SK-N-SH (cell line): ENCODE measurements around the gene TAF1B. TPM values are rescaled to one million over a fixed set of nuclear protein-coding genes. Genes with fewer than 3 reads are reported as not detected.

ENCODE experiments used
- CTCF ChIA-PET: fragments of 300-600, 350-600 bp; formaldehyde crosslinking; extraction: SDS; loops from one replicate; lab custom pipeline; 2021; lab: Yijun Ruan, JAX
- POLR2A ChIA-PET: fragments of 350-600 bp; sonication (Branson Sonifier 250); formaldehyde crosslinking; extraction: SDS; loops from one replicate; lab custom pipeline; 2020; ENCODE audit warnings: antibody characterized with exemption, inconsistent platforms; lab: Yijun Ruan, JAX
- DNase-seq: peaks from one replicate; pipeline ENCODE4 v3.0.0; 2012
- H2AFZ ChIP-seq: fragments of 200-600 bp; sonication (generic); 2 replicates; pipeline ENCODE4 v1.8.1; 2016; ENCODE audit warnings: antibody characterized with exemption, mild to moderate bottlenecking, low read depth
- H3F3A ChIP-seq: fragments of 200-600 bp; sonication (generic); replicated peaks from 2 replicates; pipeline ENCODE3; 2016; ENCODE audit warnings: antibody characterized with exemption, mild to moderate bottlenecking; ENCODE audit not compliant: insufficient read depth
- H3K27ac ChIP-seq, 2 experiments: fragments of 200-500 bp in 1 of 2; fragments of 200-600 bp in 1 of 2; sonication (Bioruptor generic) in 1 of 2; sonication (generic), shearing (Covaris generic) in 1 of 2; 2 replicates each; pipeline versions ENCODE4 v1.5.1 to v1.6.1; 2014 to 2016; ENCODE audit warnings: low read depth in 2 of 2, inconsistent platforms in 1 of 2, low read length in 1 of 2, mild to moderate bottlenecking in 1 of 2, mixed read lengths in 1 of 2
- H3K27me3 ChIP-seq: fragments of 200-600 bp; sonication (generic), shearing (Covaris generic); 2 replicates; pipeline ENCODE4 v1.6.1; 2016; ENCODE audit warnings: mixed run types; ENCODE audit not compliant: insufficient read depth
- H3K36me3 ChIP-seq, 2 experiments: fragments of 200-500 bp in 1 of 2; fragments of 200-600 bp in 1 of 2; sonication (Bioruptor generic) in 1 of 2; sonication (generic) in 1 of 2; replicated peaks in 1 of 2; 2 replicates each; pipeline versions ENCODE3 to v1.5.1; 2014 to 2016; ENCODE audit warnings: low read length in 1 of 2, mild to moderate bottlenecking in 1 of 2; ENCODE audit not compliant: insufficient read depth in 2 of 2, control insufficient read depth in 1 of 2
- H3K4me1 ChIP-seq, 2 experiments: fragments of 200-500 bp in 1 of 2; fragments of 200-600 bp in 1 of 2; sonication (Bioruptor generic) in 1 of 2; sonication (generic), shearing (Covaris generic) in 1 of 2; 2 replicates each; pipeline versions ENCODE4 v1.5.1 to v1.6.1; 2014 to 2016; ENCODE audit warnings: low read depth in 1 of 2, low read length in 1 of 2, mixed run types in 1 of 2; ENCODE audit not compliant: insufficient read depth in 2 of 2, control insufficient read depth in 1 of 2
- H3K4me2 ChIP-seq: fragments of 200-600 bp; sonication (generic), shearing (Covaris generic); 2 replicates; pipeline ENCODE4 v1.6.1; 2017; ENCODE audit warnings: mixed run types
- H3K4me3 ChIP-seq, 2 experiments: fragments of 200-500 bp in 1 of 2; fragments of 200-600 bp in 1 of 2; sonication (Bioruptor generic) in 1 of 2; sonication (generic), shearing (Covaris generic) in 1 of 2; 2 replicates each; pipeline versions ENCODE4 v1.5.1 to v1.8.1; 2014 to 2016; ENCODE audit warnings: low read depth in 2 of 2, inconsistent platforms in 1 of 2, low read length in 1 of 2, mild to moderate bottlenecking in 1 of 2, mixed read lengths in 1 of 2, moderate library complexity in 1 of 2
- H3K79me2 ChIP-seq: fragments of 200-600 bp; sonication (generic); 2 replicates; pipeline ENCODE4 v1.8.1; 2017; ENCODE audit warnings: mild to moderate bottlenecking; ENCODE audit not compliant: insufficient read depth
- H3K9ac ChIP-seq: fragments of 200-600 bp; sonication (generic); 2 replicates; pipeline ENCODE4 v1.6.1; 2017; ENCODE audit warnings: mixed run types
- H3K9me2 ChIP-seq: fragments of 200-600 bp; sonication (generic); 2 replicates; pipeline ENCODE4 v1.6.1; 2017; ENCODE audit warnings: mixed run types
- H3K9me3 ChIP-seq: fragments of 200-600 bp; sonication (generic); 2 replicates; pipeline ENCODE4 v1.6.1; 2017; ENCODE audit warnings: mixed run types, mild to moderate bottlenecking, moderate library complexity
- H4K20me1 ChIP-seq: fragments of 200-600 bp; sonication (generic); 2 replicates; pipeline ENCODE4 v1.6.1; 2017; ENCODE audit warnings: mild to moderate bottlenecking, mixed run types; ENCODE audit not compliant: insufficient read depth
- CTCF ChIP-seq: fragments of 200-600 bp; sonication (generic); IDR thresholded peaks from 2 replicates; pipeline ENCODE4 v1.6.1; 2017; ENCODE audit warnings: antibody characterized with exemption, mild to moderate bottlenecking, moderate library complexity
- ELF1 ChIP-seq: IDR thresholded peaks from 2 replicates; pipeline ENCODE4 v1.4.0; 2012
- FOXJ3 ChIP-seq: sonication (generic); formaldehyde crosslinking; IDR thresholded peaks from 2 replicates; pipeline ENCODE4 v1.5.1; 2020; ENCODE audit warnings: mild to moderate bottlenecking, missing genetic modification reagents
- GATA2 ChIP-seq: sonication (generic); formaldehyde crosslinking; IDR thresholded peaks from 2 replicates; pipeline ENCODE4 v1.5.0; 2020; ENCODE audit warnings: mild to moderate bottlenecking, missing genetic modification reagents
- JUND ChIP-seq: IDR thresholded peaks from 2 replicates; pipeline ENCODE4 v1.4.0; 2012
- MEF2A ChIP-seq: IDR thresholded peaks from 2 replicates; pipeline ENCODE4 v1.4.0; 2012; ENCODE audit warnings: low read depth, borderline replicate concordance
- MXI1 ChIP-seq: IDR thresholded peaks from 2 replicates; pipeline ENCODE4 v1.6.1; 2012; ENCODE audit warnings: mild to moderate bottlenecking, low read depth, low read length, improper control_type of control experiment
- POLR2AphosphoS5 ChIP-seq: IDR thresholded peaks from 2 replicates; pipeline ENCODE4 v1.6.1; 2012; ENCODE audit warnings: low read depth, low read length
- RCOR1 ChIP-seq: fragments of 150-350 bp; IDR thresholded peaks from 2 replicates; pipeline ENCODE4 v1.6.1; 2017; ENCODE audit warnings: antibody characterized with exemption, low read length
- REST ChIP-seq: IDR thresholded peaks from 2 replicates; pipeline ENCODE4 v1.6.1; 2012; ENCODE audit warnings: mild to moderate bottlenecking, low read depth, low read length, moderate library complexity
- USF1 ChIP-seq: IDR thresholded peaks from 2 replicates; pipeline ENCODE4 v1.4.0; 2012; ENCODE audit warnings: low read depth, borderline replicate concordance
- USF2 ChIP-seq: fragments of 150-350 bp; IDR thresholded peaks from 2 replicates; pipeline ENCODE4 v1.6.1; 2017; ENCODE audit warnings: antibody characterized with exemption, low read length, low read depth, borderline replicate concordance
- YY1 ChIP-seq: IDR thresholded peaks from 2 replicates; pipeline ENCODE4 v1.4.0; 2012; ENCODE audit warnings: low read depth, mild to moderate bottlenecking
- WGBS: methylation state at CpG from one replicate; pipeline ENCODE4 v1.1.6; 2017; ENCODE audit warnings: low lambda C conversion rate; 5-methylcytosine and 5-hydroxymethylcytosine counted together
- polyA plus RNA-seq, 3 experiments: library from polyadenylated mRNA; depleted of rRNA; stranded (reverse); fragments of >200 nt; gene quantifications; 2 replicates each; pipeline ENCODE4 v1.2.3, GENCODE V29; 2012

Gene TAF1B
- polyA plus RNA-seq, 1 of the 3 experiments (the other 2 are of a cell fraction) = 7.8 TPM

GRCh38 chr2:9821805-9822445, 21.3 kb upstream of the TAF1B start:
- Histone ChIP-seq H2AFZ (no peak overlapping the region), H3K4me3 (no peak overlapping the region), H3K79me2 (no peaks in the 10 kb centered on the region), H3K9me2 (no peaks in the 10 kb centered on the region), H3K27me3 (no peaks in the 10 kb centered on the region), H3K4me1 (peaks cover 0 to 2% of the 10 kb centered on the region in 2 experiments; a peak in 1 of 4 replicates), H3K9me3 (no peaks in the 10 kb centered on the region), H3F3A (no peaks in the 10 kb centered on the region), H4K20me1 (no peaks in the 10 kb centered on the region), H3K27ac (no peak overlapping the region), H3K36me3 (no peaks in the 10 kb centered on the region), H3K9ac (no peak overlapping the region), H3K4me2 (no peak overlapping the region)
- 94% methylated on average over 12 of the region's 12 CpGs for WGBS
- TF ChIP-seq ELF1 (no peak), YY1 (no peak), RCOR1 (no peak), MEF2A (no peak), MXI1 (no peak)
- no peak for DNase-seq
- ChIA-PET POLR2A (interaction anchor here (1.2 kb wide), 1 partner anchor 23 kb away, joined by 3 read pairs; no protein-coding TSS in a partner anchor), CTCF (interaction anchor here (1.1 to 2.4 kb wide), 5 partner anchors 8 to 38 kb away, joined by 3 to 12 read pairs (median 4); partner anchors contain the start of gene TAF1B)

GRCh38 chr2:9824441-9824840, 18.8 kb upstream of the TAF1B start:
- H3K9ac ChIP-seq = no peak overlapping the region
- no peaks in the 10 kb centered on the region for H4K20me1 ChIP-seq
- H3K4me3 ChIP-seq = no peak overlapping the region
- ChIA-PET POLR2A (no interaction called here), CTCF (interaction anchor here (1.4 to 2.4 kb wide), 2 partner anchors 10 to 22 kb away, joined by 3 to 28 read pairs; no protein-coding TSS in a partner anchor)
- H3F3A ChIP-seq = no peaks in the 10 kb centered on the region
- TF ChIP-seq ELF1 (no peak), USF1 (no peak), JUND (no peak), REST (no peak), YY1 (no peak), POLR2AphosphoS5 (no peak), FOXJ3 (CRISPR knock-in tag) (no peak), USF2 (no peak), CTCF (no peak), GATA2 (CRISPR knock-in tag) (no peak)
- H3K36me3 ChIP-seq = no peaks in the 10 kb centered on the region
- H3K27ac ChIP-seq = no peak overlapping the region
- no peaks in the 10 kb centered on the region for H3K9me2 ChIP-seq
- H2AFZ ChIP-seq = no peak overlapping the region
- H3K4me2 ChIP-seq = no peak overlapping the region
- DNase-seq = no peak
- WGBS = 94% methylated on average over 3 of the region's 3 CpGs
- peaks cover 0 to 2% of the 10 kb centered on the region in 2 experiments; a peak in 1 of 4 replicates for H3K4me1 ChIP-seq
- no peaks in the 10 kb centered on the region for H3K9me3 ChIP-seq
- H3K27me3 ChIP-seq = no peaks in the 10 kb centered on the region
- H3K79me2 ChIP-seq = no peaks in the 10 kb centered on the region
